Activated CD4-positive, CD25-positive, alpha-beta regulatory T cell treated with anti-CD3 and anti-CD28 coated beads, Interleukin-2, amount 50 U/mL, for 72 hours (primary cell): ENCODE data around the gene RBM17.
A peak's percentile ranks its signal among the peaks of the same experiment; 100 is the strongest.
"Not testable (repeated sequence)": the region's sequence is repeated elsewhere in the genome, so short reads cannot be mapped to it uniquely, and the experiment has no call there.

Experiments
- DNase-seq: peaks from one replicate; pipeline ENCODE4 v3.0.0; 2021

The RBM17 gene

GRCh38 chr10:6058682-6059475 is 30.0 kb upstream of the RBM17 start:
- DNase-seq: no peak

DNA sequence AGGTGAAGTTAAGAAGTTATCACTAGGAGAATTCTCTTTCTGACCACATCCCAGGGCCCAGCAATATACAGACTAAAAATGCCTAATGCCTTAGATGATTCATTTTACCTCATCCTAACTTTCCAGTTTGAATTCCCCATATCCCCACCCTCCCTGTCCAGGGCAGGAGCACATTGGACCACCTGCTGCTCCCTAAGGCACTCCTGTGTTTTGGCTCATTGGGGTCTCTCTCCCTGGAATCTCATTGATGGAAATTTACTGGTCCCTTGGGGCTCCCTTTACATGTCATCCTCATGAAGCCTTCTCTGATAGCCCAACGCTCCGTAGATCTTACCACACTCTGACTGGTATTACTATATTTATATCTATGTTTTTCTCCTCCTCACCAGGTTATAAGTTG is 29.3 kb upstream of the RBM17 start:
- DNase-seq: no peak

DNA sequence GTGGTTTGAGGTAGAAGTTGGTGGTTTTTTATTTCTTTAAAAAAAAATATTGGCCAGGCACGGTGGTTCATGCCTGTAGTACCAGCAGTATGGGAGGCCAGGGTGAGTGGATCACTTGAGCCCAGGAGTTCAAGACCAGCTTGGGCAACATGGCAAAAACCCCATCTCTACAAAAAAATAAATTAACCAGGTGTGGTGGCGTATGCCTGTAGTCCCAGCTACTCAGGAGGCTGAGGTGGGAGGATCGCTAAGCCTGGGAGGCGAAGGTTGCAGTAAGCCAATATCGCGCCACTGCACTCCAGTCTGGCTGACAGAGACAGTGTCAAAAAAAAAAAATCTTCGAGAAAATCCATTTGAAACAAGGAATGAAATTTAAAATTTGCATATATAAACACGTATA is 27.8 kb upstream of the RBM17 start:
- no peak for DNase-seq

- peak; percentile 81 for DNase-seq
These were observed 26.6 kb upstream of the RBM17 start, which contains the start of gene IL2RA for GRCh38 chr10:6062101-6062771. Gene IL2RA, minus strand, starts transcription at chr10:6062367. Its CDS starts 216 bp downstream, at chr10:6062151.

DNA sequence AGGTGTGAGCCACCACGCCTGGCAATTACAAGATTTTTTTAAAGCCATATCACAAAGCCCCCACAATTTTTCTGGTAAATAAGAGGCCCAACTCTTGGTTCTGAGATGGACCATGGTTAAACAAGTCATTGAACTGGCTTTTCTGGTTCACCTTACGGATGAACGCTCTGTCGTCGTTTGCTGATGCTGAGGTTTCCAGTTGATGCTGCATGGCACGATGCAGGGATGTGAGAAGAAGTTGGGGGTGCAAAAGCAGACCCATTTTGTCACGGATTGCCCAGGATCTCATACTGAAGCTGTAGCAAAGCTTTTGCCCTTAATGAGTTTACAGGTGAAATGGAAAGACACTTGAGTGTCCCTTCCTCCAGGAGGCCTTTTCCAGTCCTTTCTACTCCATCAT is 24.7 kb upstream of the RBM17 start:
- no peak for DNase-seq

GRCh38 chr10:6064726-6065125 is 24.1 kb upstream of the RBM17 start:
- DNase-seq: not testable (repeated sequence)

DNA sequence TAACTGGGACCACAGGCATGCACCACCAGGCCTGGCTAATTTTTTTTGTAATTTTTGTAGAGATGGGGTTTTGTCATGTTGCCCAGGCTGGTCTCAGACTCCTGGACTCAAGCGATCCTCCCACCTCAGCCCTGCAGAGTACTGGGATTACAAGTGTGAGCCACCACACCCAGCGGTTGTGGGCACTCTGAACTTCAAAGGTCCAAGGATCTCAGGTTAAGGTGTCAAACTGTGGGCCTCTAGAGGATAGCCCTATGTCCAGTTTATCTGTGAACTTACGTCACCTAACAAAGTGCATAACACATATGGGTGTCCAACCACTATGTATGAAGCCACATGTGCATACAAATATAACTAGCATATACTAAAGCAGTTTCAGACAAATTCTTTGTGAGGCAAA is 23.4 kb upstream of the RBM17 start:
- no peak for DNase-seq

GRCh38 chr10:6065835-6066234 is 23.0 kb upstream of the RBM17 start:
- DNase-seq: no peak

- DNase-seq: no peak
These were observed 21.4 kb upstream of the RBM17 start for GRCh38 chr10:6067457-6067856.

GRCh38 chr10:6068006-6068405 is 20.8 kb upstream of the RBM17 start:
- no peak for DNase-seq

GRCh38 chr10:6068422-6068821 is 20.4 kb upstream of the RBM17 start:
- no peak for DNase-seq

GRCh38 chr10:6069081-6069931 is 19.5 kb upstream of the RBM17 start:
- no peak for DNase-seq

GRCh38 chr10:6070660-6071059 is 18.2 kb upstream of the RBM17 start:
- DNase-seq: no peak

- DNase-seq: no peak
These were observed 17.4 kb upstream of the RBM17 start for GRCh38 chr10:6071181-6072175.

DNA sequence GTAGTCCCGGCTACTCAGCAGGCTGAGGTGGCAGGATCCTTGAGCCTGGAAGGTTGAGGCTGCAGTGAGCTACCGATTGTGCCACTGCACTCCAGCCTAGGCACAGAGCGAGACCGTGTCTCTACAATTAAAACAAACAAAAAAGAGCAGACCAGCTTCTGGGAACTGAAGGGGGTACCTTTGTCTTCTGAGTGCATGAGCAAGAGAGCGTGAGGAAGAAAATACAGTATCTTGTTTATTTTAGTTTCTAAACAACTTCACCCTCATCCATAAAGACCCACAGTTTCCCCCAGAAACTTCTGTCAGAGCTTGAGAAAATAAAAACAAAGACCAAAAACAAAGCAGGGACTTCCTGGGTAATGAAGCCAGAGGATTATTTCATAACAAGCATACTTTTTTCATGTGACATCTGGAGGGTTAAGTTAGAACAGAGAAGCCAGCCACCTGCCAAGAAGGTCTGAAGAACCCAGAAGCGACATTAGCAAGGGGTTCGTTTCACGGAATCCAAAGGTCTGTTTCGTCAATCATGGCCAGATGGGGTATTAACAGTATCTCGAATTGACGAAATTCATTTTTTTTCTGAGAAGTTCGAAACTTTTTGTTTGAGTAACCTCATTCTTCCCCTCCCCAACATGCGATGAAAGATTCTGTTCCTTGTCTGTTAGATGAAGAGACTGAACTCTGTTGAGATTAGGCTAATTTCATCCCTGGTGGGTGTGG is 16.5 kb upstream of the RBM17 start:
- DNase-seq: no peak

GRCh38 chr10:6074489-6075301 is 14.1 kb upstream of the RBM17 start:
- no peak for DNase-seq

GRCh38 chr10:6077071-6077675 is 11.7 kb upstream of the RBM17 start:
- DNase-seq: no peak

DNA sequence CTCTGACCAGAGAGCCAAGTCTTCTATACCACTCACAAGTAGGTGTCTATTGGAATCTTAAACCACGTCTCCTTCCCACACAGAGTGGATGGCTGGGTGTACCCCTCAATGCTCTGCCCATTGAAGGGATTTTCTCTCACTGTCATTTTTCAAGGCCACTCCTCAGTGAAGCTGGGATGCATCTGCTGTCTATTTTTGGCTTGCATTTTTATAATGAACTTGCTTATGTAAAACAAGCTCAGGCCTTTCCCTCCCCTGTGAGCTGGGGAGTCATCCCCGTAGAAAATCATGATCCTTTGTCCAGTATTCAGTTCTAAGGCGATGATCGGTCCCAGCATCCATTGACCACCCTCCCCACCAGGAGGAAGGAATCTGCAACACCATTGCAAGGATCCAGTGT is 9.8 kb upstream of the RBM17 start:
- DNase-seq: no peak

DNA sequence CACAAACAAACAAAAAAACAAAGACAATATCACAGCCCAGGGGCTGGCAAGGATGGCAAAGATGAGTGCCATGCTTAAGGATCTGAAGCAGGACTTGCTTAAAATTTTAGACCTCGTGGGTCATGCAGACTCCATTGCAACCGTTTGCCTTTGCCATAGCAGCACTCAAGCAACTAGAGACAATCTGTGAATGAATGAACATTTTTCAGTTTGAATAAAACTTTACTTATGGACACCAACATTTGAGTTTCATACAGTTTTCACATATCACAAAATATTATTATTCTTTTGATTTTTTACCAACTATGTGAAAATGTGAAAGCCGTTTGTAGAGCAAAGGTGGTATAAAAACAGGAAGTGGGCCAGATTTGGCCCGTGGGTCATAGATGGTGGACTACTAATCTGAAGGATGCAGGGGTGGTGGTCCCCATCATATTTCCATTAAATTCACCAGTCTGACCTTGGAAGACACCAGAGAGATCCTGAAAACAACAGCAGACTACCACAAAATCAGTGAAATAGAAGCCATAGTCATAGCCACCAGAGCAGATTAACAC is 8.3 kb upstream of the RBM17 start:
- no peak for DNase-seq
